NCI-H226 (cell line): ENCODE data around the gene RBMS3.

ENCODE experiments used
- DNase-seq: peaks from one replicate; pipeline ENCODE4 v3.0.0-alpha.2; 2015

Gene RBMS3

DNA sequence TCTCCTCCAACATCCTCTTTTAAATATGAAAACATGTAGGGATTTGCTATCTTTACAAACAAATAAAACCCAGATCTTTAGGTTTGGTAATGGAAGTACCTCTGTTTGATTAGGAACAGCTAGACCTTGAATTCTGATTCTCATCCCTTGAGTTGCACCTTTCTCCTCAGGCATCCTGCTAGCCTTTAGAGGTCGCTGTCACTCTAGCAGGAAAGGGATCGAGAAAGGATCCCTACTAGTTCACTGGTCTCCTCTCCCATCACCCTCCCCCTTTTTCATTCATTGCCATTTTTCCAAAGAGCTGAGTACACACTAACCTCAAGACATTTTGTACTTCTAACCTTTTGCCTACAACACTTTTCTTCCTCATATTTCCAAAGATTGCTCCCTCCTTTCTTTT, 569.8 kb downstream of the RBMS3 start:
- no peak for DNase-seq

DNA sequence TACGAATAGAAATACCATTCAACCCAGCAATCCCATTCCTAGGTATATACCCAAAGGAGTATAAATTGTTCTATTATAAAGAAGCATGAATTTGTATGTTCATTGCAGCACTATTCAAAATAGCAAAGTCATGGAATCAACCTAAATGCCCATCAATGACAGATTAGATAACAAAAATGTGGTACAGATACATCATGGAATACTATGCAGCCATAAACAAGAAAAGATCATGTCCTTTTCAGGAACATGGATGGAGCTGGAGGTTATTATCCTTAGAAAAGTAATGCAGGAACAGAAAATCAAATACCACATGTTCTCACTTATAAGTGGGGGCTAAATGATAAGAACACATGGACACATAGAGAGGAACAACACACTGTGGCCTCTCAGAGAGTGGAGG, 571.9 kb downstream of the RBMS3 start:
- no peak for DNase-seq

DNA sequence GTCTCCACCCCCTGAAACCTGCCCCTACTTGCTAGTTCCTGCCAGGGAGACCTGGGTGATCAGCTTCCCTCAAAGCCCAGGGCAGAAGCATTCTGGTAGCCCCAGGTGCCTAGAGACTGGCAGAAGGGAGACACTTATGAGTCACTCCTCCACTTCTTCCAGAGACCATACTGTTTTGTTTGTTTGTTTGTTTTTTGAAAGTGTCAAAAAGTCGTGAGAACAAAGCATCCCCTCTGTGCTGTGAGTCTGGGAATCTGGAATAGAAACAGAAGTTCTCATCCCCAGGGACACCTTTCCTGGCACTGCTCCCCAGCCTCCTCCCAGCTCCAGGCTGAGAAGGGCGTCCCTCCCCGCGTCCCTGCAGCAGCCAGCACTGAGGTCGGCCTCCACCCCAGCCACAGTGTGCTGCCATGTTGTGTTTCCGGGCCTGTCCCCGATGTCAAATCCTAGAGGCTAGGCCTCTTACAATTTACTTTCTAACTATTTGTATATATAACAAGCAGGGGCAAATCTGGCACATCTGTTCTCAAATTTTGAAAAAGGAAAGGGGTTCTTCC, 573.0 kb downstream of the RBMS3 start:
- no peak for DNase-seq

DNA sequence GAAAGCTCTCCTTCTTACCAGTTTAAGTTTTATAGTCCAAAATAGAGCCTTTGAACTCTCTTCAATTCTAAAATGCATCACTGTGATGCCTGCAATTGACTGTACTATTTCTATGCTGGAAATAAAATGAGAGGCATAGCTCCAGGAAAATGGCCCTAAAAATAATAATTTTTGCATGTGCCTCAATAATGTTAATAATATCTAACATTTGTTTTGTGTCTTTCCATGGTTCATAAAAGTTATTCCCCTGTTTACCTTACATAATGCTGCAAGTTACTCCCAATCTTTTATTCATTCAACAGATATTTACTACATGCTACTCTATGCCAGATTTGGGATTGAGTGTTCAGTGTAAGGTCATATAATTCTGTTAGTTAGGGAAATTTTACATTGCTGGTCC, 574.0 kb downstream of the RBMS3 start:
- no peak for DNase-seq

DNA sequence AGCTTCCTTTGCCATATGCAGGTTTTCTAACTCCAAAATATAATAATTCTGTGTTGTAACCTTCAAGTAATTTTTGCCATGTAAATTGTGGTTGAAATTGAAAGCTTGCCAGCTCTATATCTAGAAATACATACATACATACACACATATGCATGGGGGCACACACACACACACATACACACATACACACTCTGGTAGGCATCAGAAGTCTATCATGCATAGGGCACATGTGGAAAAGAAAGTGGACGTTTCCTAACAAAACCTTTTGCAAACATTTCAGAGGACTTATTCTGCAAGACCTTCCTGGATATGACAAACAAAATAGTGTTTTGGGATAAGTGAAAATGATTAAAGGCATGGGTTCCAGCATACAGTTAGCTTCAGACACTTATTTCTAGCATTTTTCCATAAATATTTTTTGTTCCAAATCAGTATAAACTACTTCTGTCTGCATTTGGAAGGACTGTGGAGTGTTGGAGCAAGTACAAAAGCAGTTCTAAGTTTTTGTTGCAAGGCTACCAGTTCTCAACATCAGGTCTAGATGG, 578.9 kb downstream of the RBMS3 start:
- no peak for DNase-seq

DNA sequence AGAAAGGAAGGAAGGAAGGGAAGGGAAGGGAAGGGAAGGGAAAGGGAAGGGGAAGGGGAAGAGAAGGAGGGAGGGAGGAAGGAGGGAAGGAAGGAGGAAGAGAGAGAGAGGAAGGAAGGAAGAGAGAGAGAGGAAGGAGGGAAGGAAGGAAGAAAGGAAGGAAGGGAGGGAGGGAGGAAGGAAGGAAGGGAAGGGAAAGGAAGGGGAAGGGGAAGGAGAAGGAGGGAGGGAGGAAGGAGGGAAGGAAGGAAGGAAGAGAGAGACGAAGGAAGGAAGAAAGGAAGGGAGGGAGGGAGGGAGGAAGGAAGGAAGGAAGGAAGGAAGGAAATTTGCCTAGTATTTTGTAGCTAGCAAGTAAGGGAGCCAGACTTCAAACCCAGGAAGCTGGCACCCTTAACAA, 583.9 kb downstream of the RBMS3 start:
- no peak for DNase-seq

DNA sequence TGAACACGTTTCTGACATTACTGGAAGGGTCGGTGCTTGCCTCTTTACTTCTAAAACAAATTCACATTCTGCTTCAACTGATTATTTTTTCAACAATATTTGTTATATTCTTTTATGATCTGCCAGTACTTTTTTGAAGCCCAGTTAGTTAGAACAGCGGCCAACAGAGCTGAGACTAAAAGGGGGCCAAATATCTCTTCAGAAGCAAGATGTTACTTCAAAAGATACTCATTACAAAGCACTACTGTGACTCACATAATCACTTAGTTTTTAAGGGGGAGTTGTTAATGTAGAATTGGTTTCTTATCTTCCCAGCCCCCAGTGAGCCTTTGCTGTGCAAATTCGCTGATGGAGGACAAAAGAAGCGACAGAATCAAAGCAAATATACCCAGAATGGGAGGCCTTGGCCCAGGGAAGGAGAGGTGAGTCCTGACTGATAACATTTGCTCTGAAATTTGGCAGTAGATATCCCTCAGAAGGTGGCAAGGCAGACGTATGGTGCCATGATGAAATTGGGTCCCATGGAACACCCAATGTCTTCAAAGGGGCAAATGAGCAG, 587.8 kb downstream of the RBMS3 start:
- DNase-seq = no peak

DNA sequence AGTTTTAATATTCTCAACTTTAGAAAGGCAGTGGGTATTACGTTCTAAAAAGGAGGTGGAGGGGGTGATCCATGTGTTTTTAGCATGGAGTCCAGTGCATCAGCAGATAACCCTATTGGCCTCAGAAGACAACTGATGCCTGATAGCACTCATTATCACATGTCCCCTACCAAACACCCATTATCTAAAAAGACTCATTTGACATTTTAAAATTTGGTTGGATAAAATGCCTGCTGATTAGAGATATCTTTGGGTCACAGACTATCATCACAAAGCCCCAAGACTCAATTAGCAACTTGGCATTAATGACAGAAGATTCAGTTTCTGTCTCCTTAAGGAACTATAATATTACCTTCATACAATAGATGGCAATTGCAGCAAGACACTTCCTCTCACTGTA, 589.3 kb downstream of the RBMS3 start:
- no peak for DNase-seq

DNA sequence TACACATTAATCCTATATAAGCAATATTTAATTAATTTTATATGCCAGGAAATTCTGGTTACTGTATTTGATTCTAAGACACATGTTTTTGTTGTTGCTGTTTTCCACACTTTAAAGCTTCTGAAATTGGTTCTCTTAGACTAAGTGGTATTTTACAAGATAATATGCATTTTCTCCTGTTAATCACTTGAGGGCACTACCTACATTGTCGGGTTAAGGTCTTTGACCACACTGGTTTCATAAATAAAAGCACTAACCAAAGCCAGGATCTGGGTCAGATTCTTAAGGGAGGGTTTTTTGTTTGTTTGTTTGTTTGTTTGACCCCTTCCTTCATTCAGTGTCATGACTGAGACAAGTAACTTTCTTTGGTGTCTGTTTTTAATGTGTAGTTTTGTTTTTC, 590.2 kb downstream of the RBMS3 start:
- no peak for DNase-seq

DNA sequence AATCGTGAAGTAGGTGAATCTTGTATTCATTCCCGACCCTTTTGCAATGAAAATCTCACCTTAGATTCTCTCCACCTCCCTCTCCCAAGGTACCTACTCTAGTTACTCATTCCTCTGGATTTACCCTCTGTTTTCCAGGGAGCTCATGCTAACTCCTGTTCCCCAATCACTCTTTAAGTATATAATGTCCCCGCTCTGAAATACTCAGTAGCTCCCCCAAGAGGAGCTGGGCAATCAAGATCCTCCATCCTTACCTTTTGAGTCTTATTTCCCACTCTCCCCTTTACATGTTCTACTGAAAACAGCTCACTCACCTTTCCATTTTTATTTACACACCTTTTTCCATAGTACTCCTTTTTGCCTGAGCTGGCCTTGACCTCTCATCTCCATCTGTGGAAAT, 599.9 kb downstream of the RBMS3 start:
- no peak for DNase-seq

DNA sequence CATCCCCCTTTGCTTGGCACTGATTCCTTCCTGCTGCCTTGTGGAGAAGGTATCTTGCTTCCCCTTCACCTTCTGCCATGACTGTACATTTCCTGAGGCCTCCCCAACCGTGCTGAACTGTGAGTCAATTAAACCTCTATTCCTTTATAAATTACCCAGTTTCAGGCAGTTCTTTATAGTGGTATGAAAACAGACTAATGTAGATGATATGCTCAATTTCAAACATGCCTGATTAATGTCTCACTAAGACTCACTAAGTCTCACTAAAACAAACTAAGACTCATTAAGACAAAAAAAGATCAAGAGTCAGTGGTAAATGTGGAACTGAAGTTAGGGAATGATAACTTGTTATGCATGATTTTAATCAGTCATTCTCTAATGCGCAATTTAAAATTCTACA, 606.6 kb downstream of the RBMS3 start:
- no peak for DNase-seq

DNA sequence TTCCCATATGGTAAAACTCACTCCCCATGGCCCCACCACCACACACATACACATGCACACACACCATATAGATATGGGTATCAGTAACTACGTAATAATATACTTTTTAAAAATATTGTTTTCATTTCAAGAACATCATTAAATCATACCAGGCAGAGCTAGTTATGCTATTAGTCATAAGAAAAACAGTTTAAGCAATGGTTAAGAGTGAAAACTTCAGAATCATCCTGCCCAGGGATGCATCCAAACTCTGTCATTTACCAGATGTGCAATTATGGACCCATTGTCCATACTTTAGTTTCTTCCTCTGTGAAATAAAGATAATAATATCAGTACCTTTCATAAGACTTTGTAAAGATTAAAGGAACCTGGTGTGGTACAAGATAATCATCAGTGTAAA, 608.3 kb downstream of the RBMS3 start:
- DNase-seq = no peak

DNA sequence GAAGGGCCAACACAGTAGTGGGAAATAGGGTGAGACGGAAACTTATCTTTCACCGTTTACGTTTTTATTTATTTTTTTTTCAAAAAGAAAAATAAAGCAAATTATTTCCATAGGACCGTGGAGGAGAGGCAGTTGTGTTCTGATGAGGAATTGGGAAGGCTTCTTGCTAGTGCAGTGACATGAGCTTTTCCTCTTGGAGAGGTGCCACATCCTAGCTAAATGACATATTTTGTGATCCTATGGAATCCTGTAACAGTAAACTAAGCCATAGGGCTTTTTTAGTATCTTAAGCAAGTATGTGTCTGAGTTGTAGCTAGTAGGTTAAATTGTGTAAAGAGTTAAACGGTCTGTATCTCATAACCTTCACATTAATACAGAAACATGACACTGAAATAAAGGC, 609.9 kb downstream of the RBMS3 start:
- no peak for DNase-seq

DNA sequence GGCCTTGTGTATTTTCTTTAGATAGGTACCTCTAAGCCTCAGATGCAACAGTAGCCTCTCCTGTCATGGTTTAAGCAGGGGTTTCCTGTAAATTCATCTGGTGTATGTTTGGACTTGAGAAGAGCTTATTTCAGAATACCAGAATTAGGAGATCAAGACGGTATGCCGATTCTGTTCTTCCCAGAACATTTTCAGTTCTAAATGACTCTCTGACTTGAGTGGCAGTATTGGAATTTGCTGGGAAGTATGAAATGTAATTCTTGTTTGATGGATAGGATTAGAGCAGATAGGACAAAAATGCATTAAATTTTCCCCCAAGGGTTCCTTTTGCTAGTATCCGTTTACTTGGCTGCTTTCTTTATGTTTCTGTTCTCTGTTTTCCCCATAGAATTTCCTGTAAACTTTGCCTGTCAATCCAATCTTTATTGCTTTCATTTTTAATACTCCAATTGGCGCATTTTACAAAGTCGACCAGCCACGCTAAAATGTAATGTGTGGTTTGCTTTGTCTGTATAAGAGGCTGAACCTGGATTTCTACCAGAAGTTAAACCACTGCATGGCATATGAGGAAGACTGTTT, 612.2 kb downstream of the RBMS3 start:
- DNase-seq = no peak

DNA sequence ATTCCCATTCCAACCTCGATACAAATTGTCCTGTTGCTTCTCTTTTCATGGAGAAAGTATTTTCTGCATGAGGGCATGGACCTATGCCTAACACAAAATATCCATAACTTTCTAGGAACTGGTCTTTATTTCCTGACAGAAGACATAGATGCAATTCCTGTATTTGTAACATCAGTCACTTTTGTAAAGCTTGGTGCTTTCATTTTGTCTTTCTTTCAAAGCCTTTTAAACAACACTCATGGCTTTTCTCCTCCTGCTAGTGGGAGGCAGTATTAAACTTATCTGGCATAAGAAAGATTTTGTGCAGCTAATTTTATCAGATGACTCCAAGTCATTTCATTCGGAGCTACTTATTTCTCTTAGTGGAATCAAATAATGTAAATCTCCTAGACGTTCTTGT, 616.0 kb downstream of the RBMS3 start:
- no peak for DNase-seq

DNA sequence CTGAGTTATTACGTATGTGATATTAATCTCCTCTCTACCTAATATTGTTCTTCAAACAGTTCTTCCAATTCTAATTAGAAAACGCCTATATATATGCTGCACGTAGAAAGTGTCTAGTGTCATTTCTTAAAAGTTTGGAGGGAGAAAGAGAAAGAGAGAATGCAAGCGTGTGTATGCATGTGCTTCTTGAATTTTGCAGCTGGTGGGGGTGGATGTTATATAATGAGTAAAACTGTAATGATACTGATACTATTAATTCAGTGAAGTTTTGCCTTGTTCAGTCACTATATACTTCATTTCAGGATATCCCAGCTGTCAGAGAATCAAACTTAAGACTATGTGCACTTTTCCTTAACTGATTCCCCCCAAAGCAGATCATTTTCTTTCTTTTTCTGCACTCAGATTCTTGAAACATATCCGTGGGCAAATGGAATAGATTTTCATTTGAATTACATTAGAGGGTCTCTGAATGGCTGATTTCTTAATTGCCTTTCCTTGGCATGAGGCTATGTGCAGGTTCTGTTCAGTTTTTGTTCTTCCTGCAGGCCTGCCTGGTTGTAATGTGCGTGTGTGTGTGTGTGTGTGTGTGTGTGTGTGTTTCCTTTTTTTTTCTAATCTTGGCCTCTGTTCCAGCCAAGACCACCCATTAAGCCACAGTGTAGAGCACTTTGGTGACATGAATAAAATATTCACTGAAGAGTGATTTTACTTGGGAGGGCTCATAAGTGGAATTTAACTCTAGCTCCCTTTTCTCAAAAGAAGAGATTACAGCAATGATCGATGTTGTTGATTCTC, 617.5 kb downstream of the RBMS3 start:
- DNase-seq = no peak

DNA sequence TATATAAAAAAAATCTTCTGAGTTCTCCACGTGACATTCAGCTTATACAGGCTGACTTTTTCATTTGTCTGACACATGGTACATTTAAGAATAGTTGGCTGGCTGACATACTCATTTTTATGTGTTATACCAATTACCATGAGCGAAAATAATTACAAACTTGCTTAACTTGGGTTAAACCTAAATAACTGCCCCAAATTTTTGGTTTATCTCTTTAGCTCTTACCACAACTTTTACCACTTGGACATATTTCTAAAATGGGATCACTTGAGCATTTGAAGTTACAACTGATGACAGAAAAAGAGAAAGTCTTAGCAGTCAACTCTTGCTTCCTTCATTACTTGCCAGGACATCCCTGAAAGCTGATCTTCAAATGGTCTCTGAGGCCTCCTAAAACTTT, 618.1 kb downstream of the RBMS3 start:
- DNase-seq = no peak

DNA sequence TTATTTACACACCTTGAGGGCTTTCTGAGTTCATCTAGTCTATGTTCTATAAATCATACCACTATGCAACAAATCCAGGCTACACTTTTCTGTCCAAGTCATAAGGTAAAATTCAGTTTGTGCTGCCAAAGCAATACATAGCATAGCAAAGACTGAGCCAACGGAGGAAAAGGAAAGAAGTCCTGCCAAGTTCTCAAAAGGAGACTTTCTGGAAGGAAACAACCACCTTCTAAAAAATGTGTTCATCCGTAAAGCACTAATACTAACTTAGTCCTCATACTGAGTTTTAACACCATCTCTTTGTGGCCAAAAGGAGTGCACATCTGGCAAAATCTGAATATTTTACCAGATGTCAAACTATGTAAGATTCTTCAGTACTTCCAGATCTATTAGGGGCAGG, 620.2 kb downstream of the RBMS3 start:
- no peak for DNase-seq

DNA sequence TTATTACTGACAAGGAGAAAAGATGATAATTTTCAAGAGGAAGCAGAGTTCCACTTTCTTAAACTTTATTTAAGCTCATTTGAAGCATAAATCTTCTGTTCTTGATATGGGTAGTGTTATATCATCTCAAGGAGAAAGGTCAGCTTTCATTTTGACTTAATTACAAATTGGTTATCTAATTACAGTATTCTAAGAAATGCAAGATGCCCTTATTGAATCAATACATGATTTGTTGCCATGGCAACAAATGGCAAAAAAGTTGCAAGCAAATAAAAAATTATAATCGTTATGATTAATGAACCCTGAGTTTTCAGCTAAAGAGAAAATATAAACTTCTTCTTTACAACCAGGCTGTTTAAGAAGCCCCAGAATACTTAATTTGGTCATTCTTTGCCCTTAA, 622.7 kb downstream of the RBMS3 start:
- DNase-seq = no peak

DNA sequence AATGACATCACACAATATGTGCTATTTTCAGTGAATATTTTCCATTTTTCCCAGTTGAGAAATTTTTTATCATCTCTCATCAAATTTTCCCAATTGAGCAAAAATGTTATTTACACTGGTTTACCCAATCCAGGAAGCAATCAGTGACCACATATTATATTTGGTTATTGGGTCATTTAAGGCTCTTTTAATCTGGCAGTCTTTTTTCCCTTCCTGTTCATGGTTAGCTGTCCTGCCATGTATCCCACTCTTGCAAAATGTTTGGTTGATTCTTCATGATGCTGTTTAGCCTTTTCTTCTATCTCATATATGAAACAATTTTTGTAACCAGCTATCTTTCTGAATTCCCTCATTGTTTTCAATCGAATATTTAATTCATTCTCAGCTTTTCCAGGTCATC, 626.0 kb downstream of the RBMS3 start:
- DNase-seq = no peak

DNA sequence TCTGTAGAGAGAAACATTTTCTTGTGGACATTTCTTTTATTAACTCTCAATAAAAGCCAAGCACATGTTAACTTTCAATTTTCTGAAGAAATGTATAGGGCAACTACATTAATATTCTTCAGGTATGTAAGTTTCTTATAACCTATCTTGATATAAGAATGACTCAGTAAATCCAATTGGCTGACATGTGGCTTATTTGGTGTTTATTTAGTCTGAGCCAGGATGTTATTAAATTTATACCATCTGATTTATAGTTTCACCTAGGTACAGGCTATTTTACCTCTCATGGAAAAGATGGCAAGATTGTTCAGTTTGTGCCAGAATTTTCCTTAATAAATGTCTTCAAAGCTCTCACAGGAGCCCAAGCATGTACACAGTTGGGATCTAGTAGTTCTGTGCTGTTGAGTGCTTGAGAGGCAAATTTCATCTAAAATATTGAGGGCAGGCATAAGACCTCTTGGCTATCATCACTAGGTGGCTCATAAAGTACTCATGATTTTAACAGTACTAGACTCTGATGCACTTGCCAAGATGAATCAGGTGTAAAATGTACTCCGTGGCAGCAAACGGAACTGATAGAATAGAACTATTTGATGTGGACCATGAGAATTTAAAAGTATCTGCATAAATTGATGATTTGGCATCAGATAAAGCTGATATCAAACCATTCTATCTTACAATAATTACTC, 631.9 kb downstream of the RBMS3 start:
- no peak for DNase-seq

DNA sequence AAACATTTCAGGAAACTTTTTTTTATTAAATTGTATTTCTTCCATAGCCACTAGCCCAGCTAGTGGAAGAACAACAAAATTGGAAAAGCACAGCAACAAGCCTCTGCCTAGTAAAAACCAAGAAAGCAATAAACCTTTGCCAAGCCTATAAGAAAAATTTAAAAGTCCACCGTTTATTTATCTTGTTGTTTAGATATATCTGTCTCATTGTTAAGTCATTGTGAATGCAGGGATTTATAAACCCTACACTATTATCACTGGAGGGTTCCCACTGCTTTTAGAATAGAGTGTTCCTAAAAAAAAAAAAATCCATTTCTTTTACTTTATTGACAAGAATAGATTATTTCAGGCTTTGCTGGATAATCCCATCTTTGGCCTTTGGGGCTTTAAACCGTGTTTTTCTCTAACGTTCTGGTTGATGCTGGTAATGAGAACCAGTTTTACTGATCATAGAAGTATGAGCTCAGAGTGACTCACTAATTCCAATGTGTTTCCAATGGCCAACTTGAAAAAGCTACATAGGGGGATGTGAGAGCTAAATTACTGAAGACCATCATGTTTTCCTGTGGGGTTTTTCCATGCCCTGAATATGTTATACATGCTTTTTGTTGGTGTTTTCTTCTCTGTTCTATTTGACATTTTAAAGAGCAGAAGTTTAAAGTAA, 634.1 kb downstream of the RBMS3 start:
- DNase-seq = no peak

DNA sequence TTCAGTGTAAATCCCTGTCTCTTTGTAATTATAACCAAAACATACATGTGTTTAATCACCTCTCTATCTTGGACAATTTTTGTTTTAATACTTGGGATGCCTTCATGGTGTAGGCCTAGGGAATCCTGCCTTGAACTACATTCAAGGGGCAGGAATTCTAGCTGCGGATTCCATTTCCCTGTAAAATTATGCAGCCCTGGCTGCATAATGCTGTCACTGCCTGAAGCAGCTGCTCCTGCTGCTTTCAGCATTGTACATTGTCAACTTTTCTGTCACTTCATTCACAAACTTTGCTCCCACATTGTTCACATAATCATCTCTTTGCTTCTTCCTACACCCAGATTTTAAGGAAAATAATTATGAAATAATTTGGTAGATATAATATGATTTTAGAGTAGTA, 638.7 kb downstream of the RBMS3 start:
- no peak for DNase-seq
